ENCODE measurements around the gene WDFY3.
"Not testable (repeated sequence)": the region's sequence is repeated elsewhere in the genome, so short reads cannot be mapped to it uniquely, and the experiment has no call there.

WDFY3 gene

DNA sequence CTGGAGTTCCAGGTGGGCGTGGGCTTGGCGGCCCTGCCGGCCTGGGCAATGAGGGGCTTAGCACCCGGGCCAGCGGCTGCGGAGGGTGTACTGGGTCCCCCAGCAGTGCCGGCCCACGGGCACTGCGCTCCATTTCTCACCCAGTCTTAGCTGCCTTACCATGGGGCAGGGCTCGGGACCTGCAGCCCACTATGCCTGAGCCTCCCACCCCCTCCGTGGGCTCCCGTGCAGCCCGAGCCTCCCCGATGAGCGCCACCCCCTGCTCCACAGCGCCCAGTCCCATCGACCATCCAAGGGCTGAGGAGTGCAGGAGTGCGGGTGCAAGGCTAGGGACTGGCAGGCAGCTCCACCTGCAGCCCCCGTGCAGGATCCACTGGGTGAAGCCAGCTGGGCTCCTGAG lies 301.7 kb downstream of the WDFY3 start:
- DNase-seq, result not testable (repeated sequence)

GRCh38 chr4:84661191-84661939 lies 305.1 kb downstream of the WDFY3 start:
- DNase-seq, result no peak

- DNase-seq, result no peak
Observed at GRCh38 chr4:84660606-84661005, 305.9 kb downstream of the WDFY3 start.

- no peak for DNase-seq
Observed at GRCh38 chr4:84652478-84652877, 314.0 kb downstream of the WDFY3 start.

GRCh38 chr4:84651499-84651898 lies 315.0 kb downstream of the WDFY3 start:
- no peak for DNase-seq

- no peak for DNase-seq
Observed at GRCh38 chr4:84648863-84649647, 317.4 kb downstream of the WDFY3 start.

DNA sequence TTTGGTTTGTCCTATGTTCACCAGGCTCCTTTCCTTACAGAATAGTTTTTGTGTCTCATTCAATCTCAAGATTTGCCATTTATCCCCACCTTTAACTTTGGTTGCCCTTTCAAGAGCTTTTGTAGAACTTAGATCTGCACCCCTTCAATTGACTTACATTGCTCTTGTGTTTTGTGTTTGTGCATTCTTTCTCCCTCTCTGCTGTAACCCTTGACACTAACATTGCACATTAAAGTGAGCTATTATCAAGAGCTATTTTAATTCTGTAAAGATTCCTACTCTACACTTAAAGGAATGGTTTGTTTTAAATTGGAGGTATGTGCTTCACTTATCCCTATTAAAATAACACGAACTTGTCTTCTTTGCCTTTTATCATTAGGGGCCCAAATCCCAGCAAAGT lies 318.3 kb downstream of the WDFY3 start:
- no peak for DNase-seq

- DNase-seq, result no peak
Observed at GRCh38 chr4:84647312-84647884, 319.1 kb downstream of the WDFY3 start.

GRCh38 chr4:84644087-84644486 lies 322.4 kb downstream of the WDFY3 start:
- DNase-seq, result no peak

- no peak for DNase-seq
Observed at GRCh38 chr4:84639145-84639544, 327.3 kb downstream of the WDFY3 start.

DNA sequence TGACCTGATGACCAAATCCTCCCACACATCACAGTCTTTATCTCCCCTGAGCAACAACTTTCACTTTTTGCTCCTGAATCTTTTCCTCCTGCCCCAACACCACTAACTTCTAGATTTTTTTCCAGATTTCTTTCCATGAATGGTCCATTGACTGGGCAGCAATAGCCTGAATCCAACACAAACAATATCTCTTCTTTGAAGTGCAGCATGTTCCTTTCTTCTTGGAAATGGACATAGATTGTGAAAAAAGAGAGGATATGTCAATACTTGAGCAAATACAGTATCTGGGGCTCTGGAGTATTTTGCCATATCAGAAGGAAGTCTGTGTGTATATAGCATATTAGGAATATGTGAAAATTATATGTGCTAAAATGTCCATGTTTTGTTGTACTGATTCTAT lies 328.4 kb downstream of the WDFY3 start:
- no peak for DNase-seq

DNA sequence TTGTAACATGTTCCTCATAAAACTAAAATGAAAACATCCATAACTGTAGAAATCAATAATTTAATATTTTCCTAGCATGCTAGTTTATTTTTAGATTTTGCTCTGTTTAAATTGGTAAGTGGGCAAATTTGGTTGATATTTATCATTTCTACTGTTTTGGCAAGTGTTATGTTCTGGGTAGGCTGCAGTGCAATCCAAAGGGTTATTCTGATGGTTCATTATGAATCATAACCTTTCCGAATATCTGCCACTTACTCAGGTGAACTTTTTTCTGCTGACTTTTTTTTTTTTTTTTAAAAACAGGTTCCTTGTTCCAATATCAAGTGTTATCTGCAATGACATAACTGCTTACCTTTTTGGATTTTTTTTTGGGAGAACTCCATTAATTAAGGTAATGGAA lies 331.5 kb downstream of the WDFY3 start:
- DNase-seq, result no peak

DNA sequence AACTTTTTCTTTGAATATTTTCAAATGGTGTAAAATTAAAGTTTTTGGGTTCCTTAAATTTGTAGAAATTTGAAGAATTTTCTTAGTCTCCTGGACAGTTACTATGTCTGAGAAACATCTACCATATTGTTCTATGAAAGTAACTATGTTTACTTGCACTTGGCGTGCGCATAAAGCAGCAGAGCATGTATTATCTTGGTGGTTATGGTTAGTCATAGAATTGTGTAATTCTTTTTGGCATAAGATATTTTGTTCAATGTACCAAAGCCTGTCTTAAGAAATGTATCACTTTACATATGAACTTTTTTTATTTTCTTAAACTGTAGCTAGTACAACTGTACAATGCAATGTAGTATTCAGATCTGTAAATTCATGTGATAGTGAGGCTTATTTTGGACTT lies 334.4 kb downstream of the WDFY3 start:
- DNase-seq, result no peak

DNA sequence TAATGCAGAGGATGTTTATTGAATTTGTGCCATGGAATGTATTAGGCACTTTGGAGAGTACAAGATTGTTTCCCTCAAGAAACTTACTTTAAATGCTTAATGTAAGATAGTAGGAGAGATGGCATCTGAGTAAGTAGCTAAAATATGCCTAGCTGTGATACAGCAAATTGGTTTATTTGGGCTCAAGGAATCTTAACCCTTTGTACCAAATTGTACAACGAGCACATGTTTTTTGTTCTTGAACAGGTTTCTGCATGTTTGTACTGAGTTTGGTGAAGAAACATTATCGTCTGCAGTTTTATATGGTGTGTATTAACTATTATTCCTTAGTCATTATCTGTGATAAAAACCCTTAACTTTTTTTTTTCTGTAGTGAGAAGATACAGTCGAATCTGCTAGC lies 334.9 kb downstream of the WDFY3 start:
- DNase-seq, result no peak

DNA sequence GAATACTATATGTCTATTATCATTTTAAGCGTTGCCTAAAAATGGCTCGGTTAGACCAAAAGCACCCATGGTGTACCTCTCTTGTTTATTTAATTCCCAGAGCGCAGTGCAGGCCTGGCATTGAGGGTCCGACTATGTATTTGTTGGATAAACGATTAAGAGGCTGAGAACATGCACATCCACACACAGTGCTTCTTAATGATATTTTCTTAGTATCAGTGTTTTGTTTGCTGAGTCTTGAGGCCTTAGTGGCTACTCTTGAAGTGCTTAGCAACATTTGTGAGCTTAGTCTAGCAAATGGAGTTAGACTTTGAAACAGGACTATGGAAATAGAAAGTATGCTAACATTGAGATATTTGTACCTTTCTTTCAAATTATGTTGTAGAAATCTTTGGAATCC lies 339.8 kb downstream of the WDFY3 start:
- no peak for DNase-seq

DNA sequence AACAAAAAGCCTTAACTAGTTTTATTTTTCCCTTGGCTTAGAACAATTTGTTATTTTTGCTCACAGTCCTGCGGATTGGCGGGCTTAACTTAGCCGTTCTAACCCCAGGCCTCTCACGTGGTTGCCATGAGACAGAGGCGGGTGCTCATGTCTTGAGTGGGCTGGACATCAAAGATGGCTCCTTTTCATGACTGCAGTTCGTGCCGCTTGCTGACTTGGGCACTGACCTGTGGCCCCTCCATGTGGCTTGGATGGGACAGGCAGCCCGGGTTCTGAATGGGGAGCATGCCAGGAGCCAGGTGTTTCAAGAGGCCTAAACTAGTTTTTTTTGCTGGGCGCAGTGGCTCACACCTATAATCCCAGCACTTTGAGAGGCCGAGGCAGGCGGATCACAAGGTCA lies 342.8 kb downstream of the WDFY3 start:
- no peak for DNase-seq

DNA sequence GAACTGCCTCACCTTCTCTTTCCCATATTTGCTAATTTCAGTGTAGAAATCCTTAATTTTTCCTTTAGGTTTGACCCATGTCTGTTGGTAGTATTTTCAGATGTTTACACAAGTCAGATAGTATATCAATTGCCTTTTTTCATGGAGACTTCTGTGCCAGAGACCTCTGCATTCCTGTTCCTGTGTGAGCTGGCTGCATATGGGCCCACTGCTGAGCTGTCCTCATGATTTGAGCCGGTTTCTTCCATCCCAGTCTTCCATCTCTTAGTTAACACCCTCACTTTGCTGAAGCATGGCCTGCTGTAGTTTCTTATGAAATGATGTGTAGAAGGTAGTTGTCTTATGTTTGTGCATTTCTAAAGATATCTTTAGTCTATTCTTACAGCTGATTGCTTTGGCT lies 343.5 kb downstream of the WDFY3 start:
- DNase-seq, result no peak

Measured in T-helper 9 cell (primary cell).